SK-N-SH (cell line): ENCODE measurements around the gene USP12. TPM values are rescaled to one million over a fixed set of nuclear protein-coding genes. Genes with fewer than 3 reads are reported as not detected.

Experiments
- CTCF ChIA-PET: fragments of 300-600, 350-600 bp; formaldehyde crosslinking; extraction: SDS; loops from one replicate; lab custom pipeline; 2021; lab: Yijun Ruan, JAX
- POLR2A ChIA-PET: fragments of 350-600 bp; sonication (Branson Sonifier 250); formaldehyde crosslinking; extraction: SDS; loops from one replicate; lab custom pipeline; 2020; ENCODE audit warnings: antibody characterized with exemption, inconsistent platforms; lab: Yijun Ruan, JAX
- DNase-seq: peaks from one replicate; pipeline ENCODE4 v3.0.0; 2012
- H2AFZ ChIP-seq: fragments of 200-600 bp; sonication (generic); 2 replicates; pipeline ENCODE4 v1.8.1; 2016; ENCODE audit warnings: antibody characterized with exemption, mild to moderate bottlenecking, low read depth
- H3F3A ChIP-seq: fragments of 200-600 bp; sonication (generic); replicated peaks from 2 replicates; pipeline ENCODE3; 2016; ENCODE audit warnings: antibody characterized with exemption, mild to moderate bottlenecking; ENCODE audit not compliant: insufficient read depth
- H3K27ac ChIP-seq, 2 experiments: fragments of 200-500 bp in 1 of 2; fragments of 200-600 bp in 1 of 2; sonication (Bioruptor generic) in 1 of 2; sonication (generic), shearing (Covaris generic) in 1 of 2; 2 replicates each; pipeline versions ENCODE4 v1.5.1 to v1.6.1; 2014 to 2016; ENCODE audit warnings: low read depth in 2 of 2, inconsistent platforms in 1 of 2, low read length in 1 of 2, mild to moderate bottlenecking in 1 of 2, mixed read lengths in 1 of 2
- H3K27me3 ChIP-seq: fragments of 200-600 bp; sonication (generic), shearing (Covaris generic); 2 replicates; pipeline ENCODE4 v1.6.1; 2016; ENCODE audit warnings: mixed run types; ENCODE audit not compliant: insufficient read depth
- H3K36me3 ChIP-seq, 2 experiments: fragments of 200-500 bp in 1 of 2; fragments of 200-600 bp in 1 of 2; sonication (Bioruptor generic) in 1 of 2; sonication (generic) in 1 of 2; replicated peaks in 1 of 2; 2 replicates each; pipeline versions ENCODE3 to v1.5.1; 2014 to 2016; ENCODE audit warnings: low read length in 1 of 2, mild to moderate bottlenecking in 1 of 2; ENCODE audit not compliant: insufficient read depth in 2 of 2, control insufficient read depth in 1 of 2
- H3K4me1 ChIP-seq, 2 experiments: fragments of 200-500 bp in 1 of 2; fragments of 200-600 bp in 1 of 2; sonication (Bioruptor generic) in 1 of 2; sonication (generic), shearing (Covaris generic) in 1 of 2; 2 replicates each; pipeline versions ENCODE4 v1.5.1 to v1.6.1; 2014 to 2016; ENCODE audit warnings: low read depth in 1 of 2, low read length in 1 of 2, mixed run types in 1 of 2; ENCODE audit not compliant: insufficient read depth in 2 of 2, control insufficient read depth in 1 of 2
- H3K4me2 ChIP-seq: fragments of 200-600 bp; sonication (generic), shearing (Covaris generic); 2 replicates; pipeline ENCODE4 v1.6.1; 2017; ENCODE audit warnings: mixed run types
- H3K4me3 ChIP-seq, 2 experiments: fragments of 200-500 bp in 1 of 2; fragments of 200-600 bp in 1 of 2; sonication (Bioruptor generic) in 1 of 2; sonication (generic), shearing (Covaris generic) in 1 of 2; 2 replicates each; pipeline versions ENCODE4 v1.5.1 to v1.8.1; 2014 to 2016; ENCODE audit warnings: low read depth in 2 of 2, inconsistent platforms in 1 of 2, low read length in 1 of 2, mild to moderate bottlenecking in 1 of 2, mixed read lengths in 1 of 2, moderate library complexity in 1 of 2
- H3K79me2 ChIP-seq: fragments of 200-600 bp; sonication (generic); 2 replicates; pipeline ENCODE4 v1.8.1; 2017; ENCODE audit warnings: mild to moderate bottlenecking; ENCODE audit not compliant: insufficient read depth
- H3K9ac ChIP-seq: fragments of 200-600 bp; sonication (generic); 2 replicates; pipeline ENCODE4 v1.6.1; 2017; ENCODE audit warnings: mixed run types
- H3K9me2 ChIP-seq: fragments of 200-600 bp; sonication (generic); 2 replicates; pipeline ENCODE4 v1.6.1; 2017; ENCODE audit warnings: mixed run types
- H3K9me3 ChIP-seq: fragments of 200-600 bp; sonication (generic); 2 replicates; pipeline ENCODE4 v1.6.1; 2017; ENCODE audit warnings: mixed run types, mild to moderate bottlenecking, moderate library complexity
- H4K20me1 ChIP-seq: fragments of 200-600 bp; sonication (generic); 2 replicates; pipeline ENCODE4 v1.6.1; 2017; ENCODE audit warnings: mild to moderate bottlenecking, mixed run types; ENCODE audit not compliant: insufficient read depth
- ELF1 ChIP-seq: IDR thresholded peaks from 2 replicates; pipeline ENCODE4 v1.4.0; 2012
- EP300 ChIP-seq, 2 experiments: IDR thresholded peaks; 2 replicates each; pipeline versions ENCODE4 v1.4.0 to v1.6.1; 2012; ENCODE audit warnings: borderline replicate concordance in 1 of 2, low read depth in 1 of 2, low read length in 1 of 2
- FOSL2 ChIP-seq: IDR thresholded peaks from 2 replicates; pipeline ENCODE4 v1.4.0; 2012; ENCODE audit warnings: low read depth, mild to moderate bottlenecking, moderate library complexity, borderline replicate concordance
- FOXM1 ChIP-seq: IDR thresholded peaks from 2 replicates; pipeline ENCODE4 v1.4.0; 2012; ENCODE audit warnings: low read depth, mild to moderate bottlenecking
- GABPA ChIP-seq: IDR thresholded peaks from 2 replicates; pipeline ENCODE4 v1.4.0; 2012; ENCODE audit warnings: low read depth, mild to moderate bottlenecking
- GATA2 ChIP-seq: sonication (generic); formaldehyde crosslinking; IDR thresholded peaks from 2 replicates; pipeline ENCODE4 v1.5.0; 2020; ENCODE audit warnings: mild to moderate bottlenecking, missing genetic modification reagents
- IRF3 ChIP-seq: fragments of 150-350 bp; IDR thresholded peaks from 2 replicates; pipeline ENCODE4 v1.6.1; 2016; ENCODE audit warnings: mild to moderate bottlenecking, low read depth, low read length
- JUND ChIP-seq: IDR thresholded peaks from 2 replicates; pipeline ENCODE4 v1.4.0; 2012
- MAX ChIP-seq: IDR thresholded peaks from 2 replicates; pipeline ENCODE4 v1.4.0; 2012; ENCODE audit warnings: low read depth
- POLR2AphosphoS5 ChIP-seq: IDR thresholded peaks from 2 replicates; pipeline ENCODE4 v1.6.1; 2012; ENCODE audit warnings: low read depth, low read length
- RAD21 ChIP-seq: IDR thresholded peaks from 2 replicates; pipeline ENCODE4 v1.6.1; 2012; ENCODE audit warnings: mild to moderate bottlenecking, low read length
- TCF12 ChIP-seq: IDR thresholded peaks from 2 replicates; pipeline ENCODE4 v1.4.0; 2012
- ZBTB33 ChIP-seq: IDR thresholded peaks from 2 replicates; pipeline ENCODE4 v1.4.0; 2012; ENCODE audit warnings: low read depth, borderline replicate concordance
- WGBS: methylation state at CpG from one replicate; pipeline ENCODE4 v1.1.6; 2017; ENCODE audit warnings: low lambda C conversion rate; 5-methylcytosine and 5-hydroxymethylcytosine counted together
- polyA plus RNA-seq, 3 experiments: library from polyadenylated mRNA; depleted of rRNA; stranded (reverse); fragments of >200 nt; gene quantifications; 2 replicates each; pipeline ENCODE4 v1.2.3, GENCODE V29; 2012

The USP12 gene
- polyA plus RNA-seq, 1 of the 3 experiments (the other 2 are of a cell fraction) = 5.0 TPM

- TF ChIP-seq ZBTB33 = no peak
These were observed 50.8 kb downstream of the USP12 start (continued) for GRCh38 chr13:27120811-27121210.

DNA sequence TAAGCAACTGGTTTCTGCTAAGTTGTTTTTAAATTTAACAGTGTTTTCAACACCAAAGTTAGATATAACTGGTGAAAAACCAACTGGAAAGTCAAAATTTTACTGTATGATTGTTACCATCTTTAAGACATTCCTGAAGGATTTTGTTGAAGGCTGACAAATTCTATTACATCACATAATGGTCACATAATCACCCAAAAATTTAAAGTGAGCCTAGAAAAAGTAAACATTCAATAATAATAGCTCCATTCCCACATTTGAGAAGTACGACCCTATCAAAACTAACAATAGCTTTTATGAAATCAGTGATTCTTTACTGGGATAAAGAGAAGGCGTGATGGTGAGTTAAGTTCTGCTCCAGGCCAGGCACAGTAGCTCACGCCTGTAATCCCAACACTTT, 51.6 kb downstream of the USP12 start:
- no peak for DNase-seq
- Histone ChIP-seq H3K79me2 (peaks cover 98% of the 10 kb centered on the region), H3K4me1 (peaks cover 0 to 9% of the 10 kb centered on the region in 2 experiments; a peak in 2 of 4 replicates), H3K9ac (no peak overlapping the region), H3K36me3 (peaks cover 6 to 7% of the 10 kb centered on the region in 2 experiments), H3K27me3 (no peaks in the 10 kb centered on the region), H3K27ac (no peak overlapping the region), H3F3A (peaks cover 3% of the 10 kb centered on the region), H3K4me3 (no peak overlapping the region), H2AFZ (no peak overlapping the region), H3K9me2 (no peaks in the 10 kb centered on the region), H3K4me2 (no peak overlapping the region), H4K20me1 (peaks cover 52% of the 10 kb centered on the region), H3K9me3 (no peaks in the 10 kb centered on the region)
- TF ChIP-seq POLR2AphosphoS5 (no peak), MAX (no peak), EP300 (IDR thresholded peaks at IDR 0.05; ENCODE audit: borderline replicate concordance in 1 of 2, low read depth in 1 of 2, low read length in 1 of 2) (no peak), TCF12 (no peak), FOXM1 (no peak), ZBTB33 (no peak), RAD21 (no peak), IRF3 (no peak), JUND (no peak), ELF1 (no peak), FOSL2 (no peak), GABPA (no peak), GATA2 (CRISPR knock-in tag) (no peak)
- POLR2A ChIA-PET = no interaction called here
- WGBS = 93% methylated on average over 3 of the region's 3 CpGs
- CTCF ChIA-PET = interaction anchor here (0.7 to 1.2 kb wide), 2 partner anchors 10 to 14 kb away, joined by 3 to 5 read pairs; no protein-coding TSS in a partner anchor
